HEK293 (cell line): ENCODE data around the gene TMEM214.

Experiments used
- BCL11A ChIP-seq: fragments of 450-650 bp; formaldehyde crosslinking; IDR thresholded peaks from 2 replicates; pipeline ENCODE4 v1.5.1; 2016; ENCODE audit warnings: low read depth, missing biosample characterization, missing genetic modification characterization
- EGR2 ChIP-seq: fragments of 450-650 bp; formaldehyde crosslinking; IDR thresholded peaks from 2 replicates; pipeline ENCODE4 v1.5.1; 2016; ENCODE audit warnings: low read depth, missing biosample characterization, missing genetic modification characterization
- GLIS1 ChIP-seq: fragments of 450-650 bp; formaldehyde crosslinking; IDR thresholded peaks from 2 replicates; pipeline ENCODE4 v1.5.1; 2016; ENCODE audit warnings: missing biosample characterization, missing genetic modification characterization
- HOXD13 ChIP-seq: sonication (generic); formaldehyde crosslinking; IDR thresholded peaks from 2 replicates; pipeline ENCODE4 v1.8.0; 2022; ENCODE audit warnings: missing genetic modification reagents, borderline replicate concordance
- MYNN ChIP-seq: fragments of 450-650 bp; formaldehyde crosslinking; IDR thresholded peaks from 2 replicates; pipeline ENCODE4 v1.5.1; 2016; ENCODE audit warnings: missing biosample characterization, missing genetic modification characterization, borderline replicate concordance
- OSR2 ChIP-seq: fragments of 450-650 bp; formaldehyde crosslinking; IDR thresholded peaks from 2 replicates; pipeline ENCODE4 v1.5.1; 2016; ENCODE audit warnings: missing biosample characterization, missing genetic modification characterization
- REPIN1 ChIP-seq: fragments of 450-650 bp; formaldehyde crosslinking; IDR thresholded peaks from 2 replicates; pipeline ENCODE4 v1.5.1; 2017; ENCODE audit warnings: missing biosample characterization, missing genetic modification characterization, low read depth
- SCRT2 ChIP-seq: fragments of 450-650 bp; formaldehyde crosslinking; IDR thresholded peaks from 2 replicates; pipeline ENCODE4 v1.5.1; 2016; ENCODE audit warnings: missing biosample characterization, missing genetic modification characterization
- SETDB1 ChIP-seq: IDR thresholded peaks from one replicate; pipeline ENCODE4 v1.6.1; 2017; ENCODE audit warnings: mild to moderate bottlenecking, low read length, moderate library complexity, mixed read lengths; ENCODE audit not compliant: insufficient read length
- ZBTB26 ChIP-seq: fragments of 450-650 bp; formaldehyde crosslinking; optimal IDR thresholded peaks from 2 replicates; pipeline ENCODE3; 2016; ENCODE audit warnings: missing biosample characterization, mild to moderate bottlenecking, missing genetic modification characterization
- ZBTB7A ChIP-seq: fragments of 450-650 bp; formaldehyde crosslinking; IDR thresholded peaks from 2 replicates; pipeline ENCODE4 v1.5.1; 2016; ENCODE audit warnings: low read depth, missing biosample characterization, missing genetic modification characterization
- ZEB2 ChIP-seq: fragments of 450-650 bp; formaldehyde crosslinking; IDR thresholded peaks from 2 replicates; pipeline ENCODE4 v1.5.1; 2016; ENCODE audit warnings: missing biosample characterization, missing genetic modification characterization
- ZNF140 ChIP-seq: fragments of 450-650 bp; formaldehyde crosslinking; IDR thresholded peaks from 2 replicates; pipeline ENCODE4 v1.5.1; 2016; ENCODE audit warnings: missing biosample characterization, missing genetic modification characterization
- ZNF184 ChIP-seq: fragments of 450-650 bp; IDR thresholded peaks from 2 replicates; pipeline ENCODE4 v1.5.1; 2018; ENCODE audit warnings: missing biosample characterization, mild to moderate bottlenecking, missing genetic modification characterization
- ZNF2 ChIP-seq: fragments of 450-650 bp; formaldehyde crosslinking; IDR thresholded peaks from 2 replicates; pipeline ENCODE4 v1.5.1; 2016; ENCODE audit warnings: missing biosample characterization, missing genetic modification characterization
- ZNF211 ChIP-seq: fragments of 450-650 bp; formaldehyde crosslinking; IDR thresholded peaks from 2 replicates; pipeline ENCODE4 v1.5.1; 2016; ENCODE audit warnings: low read depth, missing biosample characterization, missing genetic modification characterization
- ZNF324 ChIP-seq: fragments of 450-650 bp; formaldehyde crosslinking; IDR thresholded peaks from 2 replicates; pipeline ENCODE4 v1.5.1; 2016; ENCODE audit warnings: missing biosample characterization, missing genetic modification characterization
- ZNF341 ChIP-seq: fragments of 450-650 bp; formaldehyde crosslinking; IDR thresholded peaks from 2 replicates; pipeline ENCODE4; 2016; ENCODE audit warnings: low read depth, missing biosample characterization, missing genetic modification characterization
- ZNF366 ChIP-seq: fragments of 450-650 bp; formaldehyde crosslinking; conservative IDR thresholded peaks from 2 replicates; pipeline ENCODE4 v1.5.1; 2016; ENCODE audit warnings: missing biosample characterization, missing genetic modification characterization
- ZNF416 ChIP-seq: fragments of 450-650 bp; formaldehyde crosslinking; IDR thresholded peaks from 2 replicates; pipeline ENCODE4 v1.5.1; 2016; ENCODE audit warnings: missing biosample characterization, missing genetic modification characterization
- ZNF48 ChIP-seq: fragments of 450-650 bp; formaldehyde crosslinking; IDR thresholded peaks from 2 replicates; pipeline ENCODE4 v1.5.1; 2016; ENCODE audit warnings: missing biosample characterization, missing genetic modification characterization
- ZNF510 ChIP-seq: fragments of 450-650 bp; formaldehyde crosslinking; IDR thresholded peaks from 2 replicates; pipeline ENCODE4 v1.5.1; 2018; ENCODE audit warnings: mild to moderate bottlenecking, missing genetic modification characterization, missing biosample characterization; ENCODE audit not compliant: insufficient replicate concordance
- ZNF513 ChIP-seq: fragments of 450-650 bp; IDR thresholded peaks from 2 replicates; pipeline ENCODE4 v1.5.1; 2018; ENCODE audit warnings: missing biosample characterization, missing genetic modification characterization
- ZNF548 ChIP-seq: fragments of 450-650 bp; formaldehyde crosslinking; IDR thresholded peaks from 2 replicates; pipeline ENCODE4 v1.5.1; 2016; ENCODE audit warnings: missing biosample characterization, missing genetic modification characterization
- ZNF626 ChIP-seq: fragments of 450-650 bp; sonication (Bioruptor Pico); formaldehyde crosslinking; IDR thresholded peaks from 2 replicates; pipeline ENCODE4 v1.5.1; 2018; ENCODE audit warnings: missing biosample characterization, missing genetic modification characterization, inconsistent platforms
- ZNF654 ChIP-seq: fragments of 450-650 bp; formaldehyde crosslinking; IDR thresholded peaks from 2 replicates; pipeline ENCODE4 v1.5.1; 2016; ENCODE audit warnings: low read depth, missing biosample characterization, missing genetic modification characterization
- ZNF660 ChIP-seq: fragments of 450-650 bp; IDR thresholded peaks from 2 replicates; pipeline ENCODE4 v1.5.1; 2018; ENCODE audit warnings: missing biosample characterization, mild to moderate bottlenecking, missing genetic modification characterization
- ZNF664 ChIP-seq: fragments of 450-650 bp; formaldehyde crosslinking; IDR thresholded peaks from 2 replicates; pipeline ENCODE4 v1.5.1; 2016; ENCODE audit warnings: missing biosample characterization, missing genetic modification characterization
- ZNF707 ChIP-seq: fragments of 450-650 bp; formaldehyde crosslinking; IDR thresholded peaks from 2 replicates; pipeline ENCODE4 v1.5.1; 2016; ENCODE audit warnings: missing biosample characterization, missing genetic modification characterization
- ZNF777 ChIP-seq: fragments of 450-650 bp; formaldehyde crosslinking; IDR thresholded peaks from 2 replicates; pipeline ENCODE4 v1.5.1; 2017; ENCODE audit warnings: missing biosample characterization, missing genetic modification characterization, borderline replicate concordance
- TF ChIP-seq, protein P1 (sequence below): fragments of 450-650 bp; formaldehyde crosslinking; IDR thresholded peaks from 2 replicates; pipeline ENCODE4 v1.5.1; 2016; ENCODE audit warnings: missing biosample characterization, missing genetic modification characterization
- TF ChIP-seq, protein P2 (sequence below): fragments of 450-650 bp; formaldehyde crosslinking; IDR thresholded peaks from 2 replicates; pipeline ENCODE4 v1.5.1; 2016; ENCODE audit warnings: missing biosample characterization, missing genetic modification characterization

The TMEM214 gene

GRCh38 chr2:27050996-27051901 lies 18.5 kb downstream of the TMEM214 start, which contains the start of gene AGBL5 (continued):
- TF ChIP-seq, protein P1, sequence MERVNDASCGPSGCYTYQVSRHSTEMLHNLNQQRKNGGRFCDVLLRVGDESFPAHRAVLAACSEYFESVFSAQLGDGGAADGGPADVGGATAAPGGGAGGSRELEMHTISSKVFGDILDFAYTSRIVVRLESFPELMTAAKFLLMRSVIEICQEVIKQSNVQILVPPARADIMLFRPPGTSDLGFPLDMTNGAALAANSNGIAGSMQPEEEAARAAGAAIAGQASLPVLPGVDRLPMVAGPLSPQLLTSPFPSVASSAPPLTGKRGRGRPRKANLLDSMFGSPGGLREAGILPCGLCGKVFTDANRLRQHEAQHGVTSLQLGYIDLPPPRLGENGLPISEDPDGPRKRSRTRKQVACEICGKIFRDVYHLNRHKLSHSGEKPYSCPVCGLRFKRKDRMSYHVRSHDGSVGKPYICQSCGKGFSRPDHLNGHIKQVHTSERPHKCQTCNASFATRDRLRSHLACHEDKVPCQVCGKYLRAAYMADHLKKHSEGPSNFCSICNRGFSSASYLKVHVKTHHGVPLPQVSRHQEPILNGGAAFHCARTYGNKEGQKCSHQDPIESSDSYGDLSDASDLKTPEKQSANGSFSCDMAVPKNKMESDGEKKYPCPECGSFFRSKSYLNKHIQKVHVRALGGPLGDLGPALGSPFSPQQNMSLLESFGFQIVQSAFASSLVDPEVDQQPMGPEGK (tag by site-specific recombination) = 0 out of 2 replicates have a peak, but pooled peaks have one; percentile 14
- TF ChIP-seq ZBTB26 (tag by site-specific recombination) (peak; percentile 35), ZNF707 (no peak), GLIS1 (no peak), ZNF341 (tag by site-specific recombination) (no peak), ZNF184 (tag by site-specific recombination) (0 out of 2 replicates have a peak, but pooled peaks have one; percentile 39), ZNF366 (tag by site-specific recombination) (no peak; the same call in 1 of the 2 replicates), ZNF660 (tag by site-specific recombination) (no peak; the same call in none of the 2 replicates), ZNF510 (tag by site-specific recombination) (no peak), ZNF777 (tag by site-specific recombination) (no peak), ZNF416 (tag by site-specific recombination) (no peak), SETDB1 (peak; percentile 55), ZNF654 (tag by site-specific recombination) (no peak; the same call in 1 of the 2 replicates), ZBTB7A (tag by site-specific recombination) (0 out of 2 replicates have a peak, but pooled peaks have one; percentile 53), ZNF548 (tag by site-specific recombination) (no peak), ZNF324 (tag by site-specific recombination) (peak; percentile 26; the same call in 1 of the 2 replicates), ZNF140 (tag by site-specific recombination) (no peak), OSR2 (tag by site-specific recombination) (no peak), ZNF211 (no peak), HOXD13 (CRISPR knock-in tag) (no peak), MYNN (no peak), ZNF626 (tag by site-specific recombination) (no peak), SCRT2 (tag by site-specific recombination) (peak; percentile 38), REPIN1 (tag by site-specific recombination) (0 out of 2 replicates have a peak, but pooled peaks have one; percentile 22), ZNF664 (tag by site-specific recombination) (peak; percentile 19; the same call in 1 of the 2 replicates), ZEB2 (peak; percentile 96), BCL11A (tag by site-specific recombination) (no peak; the same call in 1 of the 2 replicates), ZNF2 (tag by site-specific recombination) (peak; percentile 86), EGR2 (tag by site-specific recombination) (no peak), ZNF513 (tag by site-specific recombination) (peak; percentile 49; the same call in 1 of the 2 replicates), ZNF48 (no peak)
- TF ChIP-seq, protein P2, sequence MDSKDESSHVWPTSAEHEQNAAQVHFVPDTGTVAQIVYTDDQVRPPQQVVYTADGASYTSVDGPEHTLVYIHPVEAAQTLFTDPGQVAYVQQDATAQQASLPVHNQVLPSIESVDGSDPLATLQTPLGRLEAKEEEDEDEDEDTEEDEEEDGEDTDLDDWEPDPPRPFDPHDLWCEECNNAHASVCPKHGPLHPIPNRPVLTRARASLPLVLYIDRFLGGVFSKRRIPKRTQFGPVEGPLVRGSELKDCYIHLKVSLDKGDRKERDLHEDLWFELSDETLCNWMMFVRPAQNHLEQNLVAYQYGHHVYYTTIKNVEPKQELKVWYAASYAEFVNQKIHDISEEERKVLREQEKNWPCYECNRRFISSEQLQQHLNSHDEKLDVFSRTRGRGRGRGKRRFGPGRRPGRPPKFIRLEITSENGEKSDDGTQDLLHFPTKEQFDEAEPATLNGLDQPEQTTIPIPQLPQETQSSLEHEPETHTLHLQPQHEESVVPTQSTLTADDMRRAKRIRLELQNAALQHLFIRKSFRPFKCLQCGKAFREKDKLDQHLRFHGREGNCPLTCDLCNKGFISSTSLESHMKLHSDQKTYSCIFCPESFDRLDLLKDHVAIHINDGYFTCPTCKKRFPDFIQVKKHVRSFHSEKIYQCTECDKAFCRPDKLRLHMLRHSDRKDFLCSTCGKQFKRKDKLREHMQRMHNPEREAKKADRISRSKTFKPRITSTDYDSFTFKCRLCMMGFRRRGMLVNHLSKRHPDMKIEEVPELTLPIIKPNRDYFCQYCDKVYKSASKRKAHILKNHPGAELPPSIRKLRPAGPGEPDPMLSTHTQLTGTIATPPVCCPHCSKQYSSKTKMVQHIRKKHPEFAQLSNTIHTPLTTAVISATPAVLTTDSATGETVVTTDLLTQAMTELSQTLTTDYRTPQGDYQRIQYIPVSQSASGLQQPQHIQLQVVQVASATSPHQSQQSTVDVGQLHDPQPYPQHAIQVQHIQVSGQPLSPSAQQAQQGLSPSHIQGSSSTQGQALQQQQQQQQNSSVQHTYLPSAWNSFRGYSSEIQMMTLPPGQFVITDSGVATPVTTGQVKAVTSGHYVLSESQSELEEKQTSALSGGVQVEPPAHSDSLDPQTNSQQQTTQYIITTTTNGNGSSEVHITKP (tag by site-specific recombination) = peak; percentile 24
